ENCODE results near the gene DCP2.

The DCP2 gene

DNA sequence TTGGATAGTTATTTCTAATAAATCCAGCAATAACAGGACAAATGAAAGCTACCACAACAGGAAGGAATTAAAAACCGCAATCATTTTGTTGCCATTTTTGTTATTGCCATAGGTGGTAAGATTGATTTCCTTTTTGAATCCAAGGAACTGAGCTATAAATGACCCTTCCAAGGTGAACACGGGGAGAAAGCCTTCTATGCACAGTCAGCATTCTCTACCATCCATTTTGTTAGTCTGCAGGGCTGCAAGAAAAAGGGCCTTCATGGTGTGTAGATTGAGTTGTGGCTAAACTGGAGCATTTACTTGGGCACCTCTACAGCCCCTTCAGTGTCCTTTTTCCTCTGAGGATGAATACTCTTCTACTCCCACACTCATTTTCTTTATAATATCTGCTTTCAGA, 35.9 kb upstream of the DCP2 start:
- H4K20me1 ChIP-seq (ENCODE audit: insufficient read depth, low read length): no peaks in the 10 kb centered on the region
- no peak overlapping the region for H3K9ac ChIP-seq (ENCODE audit: low read length)
- no peaks in the 10 kb centered on the region for H3K9me3 ChIP-seq (ENCODE audit: low read length)
- no peaks in the 10 kb centered on the region for H3K9me2 ChIP-seq (ENCODE audit: low read depth, low read length)
- TF ChIP-seq EZH2 (IDR thresholded peaks at IDR 0.05; ENCODE audit: borderline replicate concordance, low read length) (no peak), CTCF (IDR thresholded peaks at IDR 0.05; ENCODE audit: low read length) (no peak)
- no peak overlapping the region for H3K27ac ChIP-seq (ENCODE audit: low read depth, low read length, poor library complexity, severe bottlenecking)
- H3K4me2 ChIP-seq (ENCODE audit: low read length): no peak overlapping the region
- H3K79me2 ChIP-seq (ENCODE audit: insufficient read depth, low read length): no peaks in the 10 kb centered on the region
- no peaks in the 10 kb centered on the region for H3K36me3 ChIP-seq (ENCODE audit: insufficient read depth, low read length)
- H2AFZ ChIP-seq (ENCODE audit: low read length): no peak overlapping the region
- H3K4me1 ChIP-seq (ENCODE audit: insufficient read depth, low read length, severe bottlenecking): peaks cover 4% of the 10 kb centered on the region
- H3K27me3 ChIP-seq (ENCODE audit: insufficient read depth, low read length): no peaks in the 10 kb centered on the region
- no peaks in the 10 kb centered on the region; the same call in 1 of the 2 replicates for H3F3A ChIP-seq (ENCODE audit: insufficient read depth, low read length)
- H3K4me3 ChIP-seq (ENCODE audit: low read depth, low read length, poor library complexity, severe bottlenecking): no peak overlapping the region

DNA sequence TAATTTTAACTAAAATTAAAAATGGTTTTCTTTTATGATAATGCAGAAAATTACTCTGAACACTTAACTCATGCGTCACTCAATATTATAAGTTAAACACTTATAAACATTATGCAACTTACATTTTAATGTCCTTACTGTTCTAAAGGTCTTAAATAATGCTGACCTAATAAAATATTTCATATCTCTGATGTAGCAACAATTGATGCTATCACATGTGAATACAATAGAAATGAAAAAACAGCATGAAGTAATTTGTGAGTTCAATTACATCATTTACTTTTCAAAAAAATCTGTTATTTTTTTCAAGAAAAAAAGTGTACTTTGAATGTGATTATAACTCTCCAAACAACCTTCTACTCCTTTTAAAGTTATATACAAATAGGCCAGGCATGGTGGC, 28.1 kb upstream of the DCP2 start:
- Histone ChIP-seq H3K27ac (ENCODE audit: low read depth, low read length, poor library complexity, severe bottlenecking) (no peak overlapping the region), H3K9me2 (ENCODE audit: low read depth, low read length) (no peaks in the 10 kb centered on the region), H2AFZ (ENCODE audit: low read length) (no peak overlapping the region), H3K36me3 (ENCODE audit: insufficient read depth, low read length) (no peaks in the 10 kb centered on the region), H3K4me1 (ENCODE audit: insufficient read depth, low read length, severe bottlenecking) (peaks cover 6% of the 10 kb centered on the region), H3K9ac (ENCODE audit: low read length) (no peak overlapping the region), H4K20me1 (ENCODE audit: insufficient read depth, low read length) (no peaks in the 10 kb centered on the region), H3K4me2 (ENCODE audit: low read length) (no peak overlapping the region), H3F3A (ENCODE audit: insufficient read depth, low read length) (no peaks in the 10 kb centered on the region), H3K9me3 (ENCODE audit: low read length) (no peaks in the 10 kb centered on the region), H3K27me3 (ENCODE audit: insufficient read depth, low read length) (no peaks in the 10 kb centered on the region), H3K79me2 (ENCODE audit: insufficient read depth, low read length) (no peaks in the 10 kb centered on the region), H3K4me3 (ENCODE audit: low read depth, low read length, poor library complexity, severe bottlenecking) (no peak overlapping the region)
- no peak for TF ChIP-seq EZH2 (IDR thresholded peaks at IDR 0.05; ENCODE audit: borderline replicate concordance, low read length)
- no peak for TF ChIP-seq CTCF (IDR thresholded peaks at IDR 0.05; ENCODE audit: low read length)

GRCh38 chr5:112951124-112951702, 25.4 kb upstream of the DCP2 start:
- Histone ChIP-seq H3K9ac (ENCODE audit: low read length) (no peak overlapping the region), H3K4me3 (ENCODE audit: low read depth, low read length, poor library complexity, severe bottlenecking) (no peak overlapping the region), H3F3A (ENCODE audit: insufficient read depth, low read length) (no peaks in the 10 kb centered on the region), H2AFZ (ENCODE audit: low read length) (no peak overlapping the region), H3K36me3 (ENCODE audit: insufficient read depth, low read length) (no peaks in the 10 kb centered on the region), H3K9me2 (ENCODE audit: low read depth, low read length) (no peaks in the 10 kb centered on the region), H3K4me1 (ENCODE audit: insufficient read depth, low read length, severe bottlenecking) (no peaks in the 10 kb centered on the region), H3K79me2 (ENCODE audit: insufficient read depth, low read length) (no peaks in the 10 kb centered on the region), H3K27ac (ENCODE audit: low read depth, low read length, poor library complexity, severe bottlenecking) (no peak overlapping the region), H4K20me1 (ENCODE audit: insufficient read depth, low read length) (no peaks in the 10 kb centered on the region), H3K4me2 (ENCODE audit: low read length) (no peak overlapping the region), H3K9me3 (ENCODE audit: low read length) (no peaks in the 10 kb centered on the region), H3K27me3 (ENCODE audit: insufficient read depth, low read length) (no peaks in the 10 kb centered on the region)
- no peak for TF ChIP-seq EZH2 (IDR thresholded peaks at IDR 0.05; ENCODE audit: borderline replicate concordance, low read length)
- TF ChIP-seq CTCF (IDR thresholded peaks at IDR 0.05; ENCODE audit: low read length): no peak

Data from OCI-LY1 (cell line).